Neural progenitor cell (in vitro differentiated cells): Measurements from ENCODE around the gene AXIN2. TPM values are rescaled to one million over a fixed set of nuclear protein-coding genes. Genes with fewer than 3 reads are reported as not detected.

ENCODE experiments used
- DNase-seq: peaks from one replicate; pipeline ENCODE4 v3.0.0-alpha.2; 2016; ENCODE audit warnings: low spot score
- H2AFZ ChIP-seq: fragments of 200-600 bp; sonication (generic); replicated peaks from 2 replicates; pipeline ENCODE4 v1.6.1; 2016; ENCODE audit warnings: antibody characterized with exemption
- H3F3A ChIP-seq: fragments of 200-600 bp; sonication (generic); 2 replicates; pipeline ENCODE4 v1.6.1; 2016; ENCODE audit warnings: antibody characterized with exemption, low read depth
- H3K27ac ChIP-seq: fragments of 200-600 bp; sonication (generic); 2 replicates; pipeline ENCODE4 v1.5.1; 2016; ENCODE audit warnings: mild to moderate bottlenecking
- H3K27me3 ChIP-seq: fragments of 200-600 bp; sonication (generic); 2 replicates; pipeline ENCODE4 v1.6.1; 2016; ENCODE audit warnings: mild to moderate bottlenecking, moderate library complexity
- H3K36me3 ChIP-seq: fragments of 200-600 bp; sonication (generic); 2 replicates; pipeline ENCODE4 v1.5.1; 2016
- H3K4me1 ChIP-seq: fragments of 200-600 bp; sonication (generic); 2 replicates; pipeline ENCODE4 v1.6.1; 2016; ENCODE audit warnings: mixed run types
- H3K4me2 ChIP-seq: fragments of 200-600 bp; sonication (generic); 2 replicates; pipeline ENCODE4 v1.6.1; 2016
- H3K4me3 ChIP-seq: fragments of 200-600 bp; sonication (generic); 2 replicates; pipeline ENCODE4 v1.5.1; 2016
- H3K79me2 ChIP-seq: fragments of 200-600 bp; sonication (generic); 2 replicates; pipeline ENCODE4 v1.6.1; 2016; ENCODE audit warnings: low read depth
- H3K9ac ChIP-seq: fragments of 200-600 bp; sonication (generic); 2 replicates; pipeline ENCODE4 v1.6.1; 2016
- H3K9me3 ChIP-seq: fragments of 200-600 bp; sonication (generic); 2 replicates; pipeline ENCODE4 v1.5.1; 2016; ENCODE audit warnings: low read depth
- H4K20me1 ChIP-seq: fragments of 200-600 bp; sonication (generic); 2 replicates; pipeline ENCODE4 v1.6.1; 2016; ENCODE audit warnings: low read depth
- H3K27ac Mint-ChIP-seq: 3 replicates; pipeline ENCODE4 v1.8.0; 2021; ENCODE audit warnings: mixed read lengths
- H3K27me3 Mint-ChIP-seq: 2 replicates; pipeline ENCODE4 v1.8.0; 2022; ENCODE audit warnings: low read depth, mild to moderate bottlenecking, inconsistent platforms, moderate library complexity, mixed read lengths; ENCODE audit not compliant: insufficient read depth
- H3K36me3 Mint-ChIP-seq: 3 replicates; pipeline ENCODE4 v1.8.0; 2021; ENCODE audit warnings: mixed read lengths
- H3K4me1 Mint-ChIP-seq: 3 replicates; pipeline ENCODE4 v1.8.0; 2021; ENCODE audit warnings: mixed read lengths
- H3K4me3 Mint-ChIP-seq: 3 replicates; pipeline ENCODE4 v1.8.0; 2021; ENCODE audit warnings: mild to moderate bottlenecking, moderate library complexity, mixed read lengths
- H3K9me3 Mint-ChIP-seq: 3 replicates; pipeline ENCODE4 v1.8.0; 2020; ENCODE audit warnings: mixed read lengths
- EZH2 ChIP-seq: fragments of 200-600 bp; sonication (generic); IDR thresholded peaks from 2 replicates; pipeline ENCODE4 v1.6.1; 2017; ENCODE audit warnings: antibody characterized with exemption, mild to moderate bottlenecking, moderate library complexity
- EZH2phosphoT487 ChIP-seq: fragments of 200-600 bp; sonication (generic); IDR thresholded peaks from 2 replicates; pipeline ENCODE4 v1.6.1; 2017; ENCODE audit warnings: antibody characterized with exemption
- total RNA-seq: library from RNA; depleted of rRNA; stranded (reverse); fragments of >200 nt; gene quantifications from 2 replicates; pipeline ENCODE4 v1.2.3, GENCODE V29; 2015; ENCODE audit warnings: low replicate concordance
- TF ChIP-seq, protein P1 (sequence below): fragments of 200-600 bp; sonication (generic); IDR thresholded peaks from 2 replicates; pipeline ENCODE4 v1.5.1; 2017; ENCODE audit warnings: antibody characterized with exemption, mild to moderate bottlenecking

AXIN2 gene
- total RNA-seq, 1 donor from 2014 or later = 22.0 TPM

DNA sequence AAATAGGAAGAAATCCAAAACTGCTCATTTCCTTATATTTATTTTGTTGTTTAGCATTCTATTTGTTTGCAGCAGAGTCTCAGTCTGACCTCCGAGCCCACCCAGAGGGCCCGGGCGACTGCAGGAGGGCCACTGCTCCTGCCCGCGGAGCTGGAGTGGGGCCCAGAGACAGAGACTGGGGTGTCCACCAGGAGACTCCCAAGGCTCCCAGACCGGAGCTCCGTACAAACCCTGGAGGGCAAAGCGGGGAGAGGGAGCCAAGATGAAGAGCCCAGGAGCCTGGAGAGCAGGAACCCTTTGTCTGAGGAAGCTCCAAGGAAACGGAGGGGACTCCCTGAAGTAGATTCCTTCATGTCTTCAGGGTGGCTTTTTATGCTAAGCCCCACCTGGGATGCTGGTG, 57.9 kb downstream of the AXIN2 start:
- H3K4me1 ChIP-seq = peaks cover 7% of the 10 kb centered on the region
- no peaks in the 10 kb centered on the region for H3K79me2 ChIP-seq
- H3K27me3 ChIP-seq = no peaks in the 10 kb centered on the region
- no peak overlapping the region for H3K9ac ChIP-seq
- TF ChIP-seq, protein P1, sequence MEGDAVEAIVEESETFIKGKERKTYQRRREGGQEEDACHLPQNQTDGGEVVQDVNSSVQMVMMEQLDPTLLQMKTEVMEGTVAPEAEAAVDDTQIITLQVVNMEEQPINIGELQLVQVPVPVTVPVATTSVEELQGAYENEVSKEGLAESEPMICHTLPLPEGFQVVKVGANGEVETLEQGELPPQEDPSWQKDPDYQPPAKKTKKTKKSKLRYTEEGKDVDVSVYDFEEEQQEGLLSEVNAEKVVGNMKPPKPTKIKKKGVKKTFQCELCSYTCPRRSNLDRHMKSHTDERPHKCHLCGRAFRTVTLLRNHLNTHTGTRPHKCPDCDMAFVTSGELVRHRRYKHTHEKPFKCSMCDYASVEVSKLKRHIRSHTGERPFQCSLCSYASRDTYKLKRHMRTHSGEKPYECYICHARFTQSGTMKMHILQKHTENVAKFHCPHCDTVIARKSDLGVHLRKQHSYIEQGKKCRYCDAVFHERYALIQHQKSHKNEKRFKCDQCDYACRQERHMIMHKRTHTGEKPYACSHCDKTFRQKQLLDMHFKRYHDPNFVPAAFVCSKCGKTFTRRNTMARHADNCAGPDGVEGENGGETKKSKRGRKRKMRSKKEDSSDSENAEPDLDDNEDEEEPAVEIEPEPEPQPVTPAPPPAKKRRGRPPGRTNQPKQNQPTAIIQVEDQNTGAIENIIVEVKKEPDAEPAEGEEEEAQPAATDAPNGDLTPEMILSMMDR = no peak
- TF ChIP-seq EZH2phosphoT487 = no peak
- TF ChIP-seq EZH2 = no peak
- H3K4me3 ChIP-seq = no peak overlapping the region
- no peak overlapping the region for H3K27ac ChIP-seq
- peaks cover 7% of the 10 kb centered on the region for H3F3A ChIP-seq
- H2AFZ ChIP-seq = no peak overlapping the region
- Mint-ChIP-seq H3K27ac (no peak overlapping the region), H3K27me3 (peaks cover 4% of the 10 kb centered on the region), H3K36me3 (peaks cover 3% of the 10 kb centered on the region), H3K4me1 (peaks cover 18% of the 10 kb centered on the region), H3K4me3 (no peak overlapping the region), H3K9me3 (peaks cover 12% of the 10 kb centered on the region)
- H3K4me2 ChIP-seq = no peak overlapping the region
- H3K9me3 ChIP-seq = no peaks in the 10 kb centered on the region
- DNase-seq = no peak
- H3K36me3 ChIP-seq = no peaks in the 10 kb centered on the region
- H4K20me1 ChIP-seq = no peaks in the 10 kb centered on the region

DNA sequence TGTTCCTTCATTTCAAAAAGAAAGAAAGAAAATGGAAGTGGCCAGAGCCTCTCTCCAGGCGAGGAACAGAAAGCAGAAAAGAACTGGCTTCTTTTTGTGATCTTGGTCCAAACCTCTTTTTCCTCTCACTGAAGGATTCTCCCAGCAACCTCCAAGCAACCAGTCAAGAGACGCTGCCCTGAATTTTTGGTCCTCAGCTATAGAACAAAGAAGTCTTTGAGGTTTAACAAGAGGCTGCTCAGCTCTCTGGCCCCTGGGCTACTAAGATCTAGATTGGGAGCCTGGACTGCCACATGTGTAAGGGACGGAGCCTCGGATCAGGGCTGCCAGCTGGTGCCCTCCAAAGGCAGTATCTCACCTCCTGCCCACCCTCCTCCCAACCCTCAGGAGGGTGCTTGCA, 62.6 kb downstream of the AXIN2 start:
- H3K27me3 Mint-ChIP-seq = peaks cover 6% of the 10 kb centered on the region
- H3K4me1 Mint-ChIP-seq = peaks cover 50% of the 10 kb centered on the region
- no peaks in the 10 kb centered on the region for H3K9me3 Mint-ChIP-seq
- Histone ChIP-seq H3K9me3 (no peaks in the 10 kb centered on the region), H3F3A (peaks cover 44% of the 10 kb centered on the region), H3K4me1 (peaks cover 35% of the 10 kb centered on the region), H3K9ac (no peak overlapping the region), H3K4me3 (no peak overlapping the region), H3K4me2 (peak overlapping the region; percentile 1), H3K36me3 (no peaks in the 10 kb centered on the region), H4K20me1 (no peaks in the 10 kb centered on the region), H3K27me3 (no peaks in the 10 kb centered on the region), H2AFZ (no peak overlapping the region), H3K27ac (no peak overlapping the region), H3K79me2 (no peaks in the 10 kb centered on the region)
- no peaks in the 10 kb centered on the region for H3K36me3 Mint-ChIP-seq
- H3K27ac Mint-ChIP-seq = peak overlapping the region; percentile 89
- TF ChIP-seq EZH2phosphoT487 (no peak), EZH2 (no peak)
- TF ChIP-seq, protein P1 = no peak
- H3K4me3 Mint-ChIP-seq = no peak overlapping the region
- DNase-seq = peak; percentile 33

DNA sequence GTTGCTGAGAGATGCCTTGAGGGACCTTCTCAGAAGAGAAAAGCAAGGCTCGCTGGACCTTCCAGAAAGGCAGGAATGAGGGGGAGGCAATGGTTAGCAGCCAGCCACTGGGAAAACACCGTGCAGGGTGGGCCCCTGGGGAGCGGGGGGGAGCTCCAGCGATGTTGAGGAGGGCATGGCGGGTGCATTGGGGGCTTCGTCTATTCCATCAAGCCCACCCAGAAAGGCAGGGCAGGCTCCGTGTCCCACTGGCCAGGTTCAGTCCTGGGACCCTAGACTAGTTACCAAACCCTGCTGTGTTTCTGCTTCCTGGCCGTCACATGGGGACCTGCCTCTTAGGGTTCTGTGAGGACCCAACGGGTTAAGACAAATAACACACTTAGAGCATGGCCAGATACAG, 64.6 kb downstream of the AXIN2 start:
- Histone ChIP-seq H3K36me3 (no peaks in the 10 kb centered on the region), H3K4me2 (no peak overlapping the region), H4K20me1 (no peaks in the 10 kb centered on the region), H2AFZ (no peak overlapping the region), H3K4me3 (no peak overlapping the region), H3K27ac (no peak overlapping the region), H3K27me3 (no peaks in the 10 kb centered on the region), H3K79me2 (no peaks in the 10 kb centered on the region), H3K9me3 (no peaks in the 10 kb centered on the region), H3K9ac (no peak overlapping the region), H3K4me1 (peaks cover 35% of the 10 kb centered on the region), H3F3A (peaks cover 44% of the 10 kb centered on the region)
- DNase-seq = no peak
- Mint-ChIP-seq H3K9me3 (peaks cover 2% of the 10 kb centered on the region), H3K27ac (peak overlapping the region; percentile 91), H3K36me3 (peaks cover 2% of the 10 kb centered on the region), H3K4me1 (peaks cover 60% of the 10 kb centered on the region), H3K4me3 (no peak overlapping the region), H3K27me3 (peaks cover 11% of the 10 kb centered on the region)
- TF ChIP-seq EZH2phosphoT487 (no peak), EZH2 (no peak)
- TF ChIP-seq, protein P1 = no peak
